DOHH2 (cell line): ENCODE measurements around the gene POU5F1.

Source experiments
- H3F3A ChIP-seq: fragments of 200-600 bp; sonication (generic), shearing (Covaris generic); 2 replicates; pipeline ENCODE4 v1.6.0; 2016; ENCODE audit warnings: antibody characterized with exemption, mild to moderate bottlenecking; ENCODE audit not compliant: control insufficient read depth, insufficient read depth
- H3K27ac ChIP-seq: fragments of 200-600 bp; sonication (generic); 2 replicates; pipeline ENCODE4 v1.5.1; 2014; ENCODE audit warnings: low read depth, mild to moderate bottlenecking, low read length, moderate library complexity
- H3K27me3 ChIP-seq: fragments of 200-600 bp; sonication (generic); 2 replicates; pipeline ENCODE4 v1.6.1; 2014; ENCODE audit warnings: mild to moderate bottlenecking, low read length, mixed read lengths; ENCODE audit not compliant: control insufficient read depth
- H3K36me3 ChIP-seq: fragments of 200-600 bp; sonication (generic); 2 replicates; pipeline ENCODE4 v1.6.1; 2014; ENCODE audit warnings: mild to moderate bottlenecking, low read length, moderate library complexity, mixed read lengths; ENCODE audit not compliant: control insufficient read depth
- H3K4me1 ChIP-seq: fragments of 200-600 bp; sonication (generic); 2 replicates; pipeline ENCODE4 v1.6.1; 2014; ENCODE audit warnings: mild to moderate bottlenecking, low read length, mixed read lengths; ENCODE audit not compliant: control insufficient read depth
- H3K4me2 ChIP-seq: fragments of 200-600 bp; sonication (generic); 2 replicates; pipeline ENCODE4 v1.6.0; 2014; ENCODE audit warnings: mild to moderate bottlenecking, low read length, moderate library complexity
- H3K4me3 ChIP-seq: fragments of 200-600 bp; sonication (generic); 2 replicates; pipeline ENCODE4 v1.5.1; 2014; ENCODE audit warnings: mild to moderate bottlenecking, low read length, mixed read lengths
- H3K79me2 ChIP-seq: fragments of 200-600 bp; sonication (generic); 2 replicates; pipeline ENCODE4 v1.6.1; 2014; ENCODE audit warnings: mild to moderate bottlenecking, low read length, mixed read lengths; ENCODE audit not compliant: control insufficient read depth
- H3K9me2 ChIP-seq: fragments of 200-600 bp; sonication (generic); replicated peaks from 2 replicates; pipeline ENCODE4 v1.6.1; 2014; ENCODE audit warnings: mild to moderate bottlenecking, low read length, mixed read lengths; ENCODE audit not compliant: control insufficient read depth
- H3K9me3 ChIP-seq: fragments of 200-600 bp; sonication (generic); 2 replicates; pipeline ENCODE4 v1.6.1; 2014; ENCODE audit warnings: antibody characterized with exemption, low read length, mixed read lengths; ENCODE audit not compliant: control insufficient read depth, insufficient read depth
- H4K20me1 ChIP-seq: fragments of 200-600 bp; sonication (generic); 2 replicates; pipeline ENCODE4 v1.6.0; 2014; ENCODE audit warnings: low read depth, mild to moderate bottlenecking, antibody characterized with exemption, low read length, moderate library complexity; ENCODE audit not compliant: control insufficient read depth, insufficient read depth
- CTCF ChIP-seq: fragments of 200-600 bp; sonication (generic); IDR thresholded peaks from one replicate; pipeline ENCODE4 v1.5.1; 2014; ENCODE audit warnings: antibody characterized with exemption, mild to moderate bottlenecking, low read depth, low read length; ENCODE audit not compliant: poor library complexity, severe bottlenecking
- EZH2phosphoT487 ChIP-seq: fragments of 200-600 bp; sonication (generic); IDR thresholded peaks from 2 replicates; pipeline ENCODE4 v1.6.1; 2017; ENCODE audit warnings: borderline replicate concordance, mild to moderate bottlenecking, antibody characterized with exemption, low read length, moderate library complexity, mixed read lengths

Gene POU5F1

GRCh38 chr6:31178143-31179041, 7.9 kb upstream of the POU5F1 start:
- Histone ChIP-seq H3K4me1 (peaks cover 8% of the 10 kb centered on the region), H3F3A (no peaks in the 10 kb centered on the region), H3K27me3 (no peaks in the 10 kb centered on the region), H4K20me1 (no peaks in the 10 kb centered on the region), H3K27ac (no peak overlapping the region), H3K4me3 (no peak overlapping the region), H3K4me2 (no peak overlapping the region), H3K79me2 (no peaks in the 10 kb centered on the region), H3K9me3 (no peaks in the 10 kb centered on the region), H3K9me2 (no peaks in the 10 kb centered on the region), H3K36me3 (no peaks in the 10 kb centered on the region)
- TF ChIP-seq EZH2phosphoT487 (no peak), CTCF (no peak)

- H3K4me3 ChIP-seq = no peak overlapping the region
- H3K79me2 ChIP-seq = no peaks in the 10 kb centered on the region
- TF ChIP-seq EZH2phosphoT487 = no peak
- no peak for TF ChIP-seq CTCF
- no peaks in the 10 kb centered on the region for H4K20me1 ChIP-seq
- no peak overlapping the region for H3K27ac ChIP-seq
- no peak overlapping the region for H3K4me2 ChIP-seq
- no peaks in the 10 kb centered on the region for H3K9me2 ChIP-seq
- H3K27me3 ChIP-seq = no peaks in the 10 kb centered on the region
- no peaks in the 10 kb centered on the region for H3K36me3 ChIP-seq
- H3F3A ChIP-seq = no peaks in the 10 kb centered on the region
- peaks cover 8% of the 10 kb centered on the region for H3K4me1 ChIP-seq
- no peaks in the 10 kb centered on the region for H3K9me3 ChIP-seq
Measured at GRCh38 chr6:31175971-31176370, 5.5 kb upstream of the POU5F1 start.

GRCh38 chr6:31174378-31174777, 3.9 kb upstream of the POU5F1 start:
- H3K4me1 ChIP-seq = peaks cover 8% of the 10 kb centered on the region
- no peaks in the 10 kb centered on the region for H3K27me3 ChIP-seq
- no peaks in the 10 kb centered on the region for H3K9me3 ChIP-seq
- H3K36me3 ChIP-seq = no peaks in the 10 kb centered on the region
- no peaks in the 10 kb centered on the region for H4K20me1 ChIP-seq
- H3K4me3 ChIP-seq = no peak overlapping the region
- H3K79me2 ChIP-seq = no peaks in the 10 kb centered on the region
- no peaks in the 10 kb centered on the region for H3F3A ChIP-seq
- H3K9me2 ChIP-seq = no peaks in the 10 kb centered on the region
- TF ChIP-seq EZH2phosphoT487 = no peak
- no peak for TF ChIP-seq CTCF
- H3K27ac ChIP-seq = no peak overlapping the region
- no peak overlapping the region for H3K4me2 ChIP-seq
